ENCODE measurements around the gene KLHL24. TPM values are rescaled to one million over a fixed set of nuclear protein-coding genes. Genes with fewer than 3 reads are reported as not detected.

Gene KLHL24
- total and polyA plus RNA-seq, 2 of the 4 experiments (the other 2 are of a cell fraction): 5.7 to 25.6 TPM

- BruUV-seq (replicated peaks): no TSS peak
- Histone ChIP-seq H3K4me1 (ENCODE audit: control insufficient read depth, insufficient read depth, low read length) (no peaks in the 10 kb centered on the region), H4K5ac (ENCODE audit: low read depth, low read length) (no peak overlapping the region), H3K4me2 (ENCODE audit: low read depth, low read length) (no peak overlapping the region), H2BK120ac (ENCODE audit: low read depth, low read length) (no peak overlapping the region), H4K8ac (ENCODE audit: low read depth in 2 of 2, low read length in 2 of 2) (no peak overlapping the region), H2AFZ (replicated peaks; ENCODE audit: low read length, poor library complexity) (no peak overlapping the region), H2BK5ac (ENCODE audit: low read depth, low read length, poor library complexity, severe bottlenecking) (no peak overlapping the region), H3K9me1 (ENCODE audit: insufficient read depth, low read length) (no peaks in the 10 kb centered on the region), H3K9ac (ENCODE audit: low read depth, low read length) (no peak overlapping the region), H2BK20ac (ENCODE audit: low read depth, low read length) (no peak overlapping the region), H3K18ac (ENCODE audit: low read depth, low read length) (no peak overlapping the region), H3K36me3 (ENCODE audit: control insufficient read depth, insufficient read depth, low read length) (no peaks in the 10 kb centered on the region), H2AK5ac (ENCODE audit: low read depth, low read length) (no peak overlapping the region), H2BK15ac (ENCODE audit: low read depth, low read length) (no peak overlapping the region), H3K4me3 (ENCODE audit: insufficient read depth, low read depth, low read length) (no peak overlapping the region), H3K4ac (ENCODE audit: low read depth, low read length) (no peak overlapping the region), H4K91ac (ENCODE audit: insufficient read depth, low read depth, low read length) (no peak overlapping the region), H3K27ac (ENCODE audit: insufficient read depth, low read length) (no peak overlapping the region), H3K56ac (ENCODE audit: extremely low read depth, insufficient read depth, low read length) (no peak overlapping the region), H3K14ac (replicated peaks; ENCODE audit: low read depth, low read length) (no peak overlapping the region), H3K23ac (ENCODE audit: low read depth, low read length) (no peak overlapping the region), H3K79me1 (ENCODE audit: low read depth in 1 of 2, low read length in 2 of 2) (no peaks in the 10 kb centered on the region), H4K20me1 (ENCODE audit: insufficient read depth, low read length) (no peaks in the 10 kb centered on the region), H3K27me3 (ENCODE audit: control insufficient read depth, insufficient read depth, low read length) (peaks cover 8% of the 10 kb centered on the region), H3K9me3 (ENCODE audit: control insufficient read depth, insufficient read depth, low read length) (no peaks in the 10 kb centered on the region), H2AK9ac (replicated peaks; ENCODE audit: low read depth, low read length, poor library complexity) (no peak overlapping the region)
- intact Hi-C loops (cut with micrococcal nuclease): no loop called here
- CTCF ChIA-PET: no interaction called here
- dilution Hi-C loops (cut with HindIII; ENCODE audit: low sequenced_read_pairs, unreplicated experiment): no loop called here
- no CpG with 5 or more reads among the region's 6 CpGs for WGBS, 2 experiments (ENCODE audit: extremely low coverage in 2 of 2, insufficient read length in 1 of 2)
- ATAC-seq (ENCODE audit: low read depth) (no peak), DNase-seq (no peak)
- in situ Hi-C loops (cut with MboI; ENCODE audit: low sequenced_read_pairs): no loop called here
- TF ChIP-seq, protein P1, sequence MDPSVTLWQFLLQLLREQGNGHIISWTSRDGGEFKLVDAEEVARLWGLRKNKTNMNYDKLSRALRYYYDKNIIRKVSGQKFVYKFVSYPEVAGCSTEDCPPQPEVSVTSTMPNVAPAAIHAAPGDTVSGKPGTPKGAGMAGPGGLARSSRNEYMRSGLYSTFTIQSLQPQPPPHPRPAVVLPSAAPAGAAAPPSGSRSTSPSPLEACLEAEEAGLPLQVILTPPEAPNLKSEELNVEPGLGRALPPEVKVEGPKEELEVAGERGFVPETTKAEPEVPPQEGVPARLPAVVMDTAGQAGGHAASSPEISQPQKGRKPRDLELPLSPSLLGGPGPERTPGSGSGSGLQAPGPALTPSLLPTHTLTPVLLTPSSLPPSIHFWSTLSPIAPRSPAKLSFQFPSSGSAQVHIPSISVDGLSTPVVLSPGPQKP (IDR thresholded peaks at IDR 0.05; ENCODE audit: borderline replicate concordance, low read depth, low read length): no peak
- no peak for TF ChIP-seq POLR2A (IDR thresholded peaks at IDR 0.05; ENCODE audit: low read depth, low read length)
- no peak for TF ChIP-seq SMC3 (IDR thresholded peaks at IDR 0.05; ENCODE audit: low read depth, low read length)
- TF ChIP-seq MAZ (IDR thresholded peaks at IDR 0.05; ENCODE audit: borderline replicate concordance, low read depth, low read length): no peak
- TF ChIP-seq FOS (IDR thresholded peaks at IDR 0.05; ENCODE audit: low read depth, low read length): no peak
- no peak for TF ChIP-seq MAFK (IDR thresholded peaks at IDR 0.05; ENCODE audit: low read depth, low read length)
- TF ChIP-seq, protein P2, sequence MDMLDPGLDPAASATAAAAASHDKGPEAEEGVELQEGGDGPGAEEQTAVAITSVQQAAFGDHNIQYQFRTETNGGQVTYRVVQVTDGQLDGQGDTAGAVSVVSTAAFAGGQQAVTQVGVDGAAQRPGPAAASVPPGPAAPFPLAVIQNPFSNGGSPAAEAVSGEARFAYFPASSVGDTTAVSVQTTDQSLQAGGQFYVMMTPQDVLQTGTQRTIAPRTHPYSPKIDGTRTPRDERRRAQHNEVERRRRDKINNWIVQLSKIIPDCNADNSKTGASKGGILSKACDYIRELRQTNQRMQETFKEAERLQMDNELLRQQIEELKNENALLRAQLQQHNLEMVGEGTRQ (IDR thresholded peaks at IDR 0.05; ENCODE audit: low read depth, low read length): no peak
- POLR2A ChIA-PET (ENCODE audit: unreplicated experiment): no interaction called here
These were observed 45.0 kb upstream of the KLHL24 start for GRCh38 chr3:183590442-183590841.
